Naive thymus-derived CD4-positive, alpha-beta T cell (primary cell): ENCODE measurements around the gene NPAS3. TPM values are rescaled to one million over a fixed set of nuclear protein-coding genes. Genes with fewer than 3 reads are reported as not detected.

Experiments used
- ATAC-seq: fragments of 150-1000 bp; cut with Tn5 transposase; 2 replicates; pipeline ENCODE4 v1.10.0; 2021; ENCODE audit warnings: mild to moderate bottlenecking, moderate library complexity
- CTCF ChIA-PET: fragments of 350-600 bp; sonication (Branson Sonifier 250); formaldehyde crosslinking; loops from one replicate; lab custom pipeline; 2021; ENCODE audit warnings: antibody characterized with exemption; lab: Charles Lee
- POLR2A ChIA-PET: fragments of 350-600 bp; sonication (Branson Sonifier 250); formaldehyde crosslinking; loops from one replicate; lab custom pipeline; 2021; ENCODE audit warnings: antibody characterized with exemption, inconsistent platforms; lab: Charles Lee
- DNase-seq, 9 donors: peaks; one replicate each; pipeline versions ENCODE4 v3.0.0 to v3.0.0-alpha.2; 2020 to 2022; ENCODE audit warnings: mixed read lengths in 1 of 9
- H3K27ac ChIP-seq: one replicate; pipeline ENCODE4 v1.7.0; 2013; ENCODE audit warnings: mild to moderate bottlenecking, low read depth, low read length, moderate library complexity
- H3K27me3 ChIP-seq, 2 donors: one replicate each; pipeline ENCODE4 v1.7.0; 2013; ENCODE audit warnings: low read length in 2 of 2, mild to moderate bottlenecking in 2 of 2, moderate library complexity in 2 of 2; ENCODE audit not compliant: control insufficient read depth in 2 of 2, insufficient read depth in 2 of 2
- H3K36me3 ChIP-seq, 3 experiments: 1 replicate in 2 of 3; 2 replicates in 1 of 3; pipeline ENCODE4 v1.7.0; 2013; ENCODE audit warnings: low read length in 3 of 3, mild to moderate bottlenecking in 3 of 3, moderate library complexity in 1 of 3; ENCODE audit not compliant: insufficient read depth in 3 of 3, control insufficient read depth in 2 of 3
- H3K4me1 ChIP-seq, 2 donors: one replicate each; pipeline ENCODE4 v1.7.0; 2013; ENCODE audit warnings: low read length in 2 of 2, mild to moderate bottlenecking in 2 of 2, moderate library complexity in 1 of 2; ENCODE audit not compliant: control insufficient read depth in 2 of 2, insufficient read depth in 2 of 2
- H3K4me3 ChIP-seq: 2 replicates; pipeline ENCODE4 v1.7.0; 2013; ENCODE audit warnings: mild to moderate bottlenecking, low read length
- H3K9me3 ChIP-seq, 3 experiments: 1 replicate in 2 of 3; 2 replicates in 1 of 3; pipeline ENCODE4 v1.7.0; 2013; ENCODE audit warnings: low read length in 3 of 3; ENCODE audit not compliant: control insufficient read depth in 2 of 3
- H3K27ac Mint-ChIP-seq, 9 donors: one replicate each; pipeline ENCODE4 v1.8.0; 2020 to 2022; ENCODE audit warnings: mixed read lengths in 9 of 9, mild to moderate bottlenecking in 8 of 9, moderate library complexity in 5 of 9, inconsistent platforms in 2 of 9
- H3K27me3 Mint-ChIP-seq, 5 donors: one replicate each; pipeline ENCODE4 v1.8.0; 2021 to 2022; ENCODE audit warnings: mixed read lengths in 5 of 5, mild to moderate bottlenecking in 1 of 5
- H3K36me3 Mint-ChIP-seq, 5 donors: one replicate each; pipeline ENCODE4 v1.8.0; 2020 to 2022; ENCODE audit warnings: mixed read lengths in 5 of 5, mild to moderate bottlenecking in 3 of 5, inconsistent platforms in 1 of 5
- H3K4me1 Mint-ChIP-seq, 7 donors: one replicate each; pipeline ENCODE4 v1.8.0; 2020 to 2022; ENCODE audit warnings: mixed read lengths in 7 of 7, mild to moderate bottlenecking in 3 of 7, inconsistent platforms in 1 of 7
- H3K4me3 Mint-ChIP-seq, 10 donors: one replicate each; pipeline ENCODE4 v1.8.0; 2020 to 2022; ENCODE audit warnings: mild to moderate bottlenecking in 10 of 10, mixed read lengths in 10 of 10, moderate library complexity in 6 of 10, inconsistent platforms in 2 of 10
- H3K9me3 Mint-ChIP-seq, 11 donors: one replicate each; pipeline ENCODE4 v1.8.0; 2020 to 2022; ENCODE audit warnings: mixed read lengths in 11 of 11, mild to moderate bottlenecking in 4 of 11, inconsistent platforms in 1 of 11, moderate library complexity in 1 of 11
- intact Hi-C, 2 donors: fragments of 100-400 bp; cut with micrococcal nuclease; formaldehyde crosslinking; loops; one replicate each; pipeline ENCODE4 v1.15.1; 2023
- polyA plus RNA-seq, 2 donors: library from polyadenylated mRNA; unstranded; fragments of 300-500 nt; fragmentation: Illumina TruSeq; gene quantifications; one replicate each; pipeline ENCODE4 v1.2.3, GENCODE V29; 2021
- total RNA-seq, 6 experiments: library from RNA in 5 of 6; stranded (reverse) in 5 of 6; gene quantifications; 1 replicate in 5 of 6; 2 replicates in 1 of 6; pipeline ENCODE4 v1.2.3 and lab custom pipeline; 2021 to 2026

NPAS3 gene
- total and polyA plus RNA-seq, 7 experiments from 2014 or later, result not detected

- ChIA-PET POLR2A (no interaction called here), CTCF (no interaction called here)
- no peak for DNase-seq
- H3K4me3 Mint-ChIP-seq, result no peak overlapping the region
- H3K9me3 Mint-ChIP-seq, result peaks cover 0 to 4% (median 0%) of the 10 kb centered on the region in 11 donors
- Histone ChIP-seq H3K9me3 (no peaks in the 10 kb centered on the region), H3K36me3 (no peaks in the 10 kb centered on the region), H3K4me3 (no peak overlapping the region), H3K27me3 (no peaks in the 10 kb centered on the region), H3K27ac (no peak overlapping the region), H3K4me1 (no peaks in the 10 kb centered on the region)
- H3K4me1 Mint-ChIP-seq, result peaks cover 0 to 1% (median 0%) of the 10 kb centered on the region in 7 donors
- no peak for ATAC-seq
- H3K27ac Mint-ChIP-seq, result no peak overlapping the region
- intact Hi-C loops, result no loop called here
- no peaks in the 10 kb centered on the region for H3K36me3 Mint-ChIP-seq
- H3K27me3 Mint-ChIP-seq, result peaks cover 0 to 4% (median 0%) of the 10 kb centered on the region in 5 donors
These were observed 585.6 kb downstream of the NPAS3 start for GRCh38 chr14:33524244-33524643.

GRCh38 chr14:33525626-33526025 is 586.9 kb downstream of the NPAS3 start:
- intact Hi-C loops, result no loop called here
- H3K36me3 Mint-ChIP-seq, result no peaks in the 10 kb centered on the region
- no peak overlapping the region for H3K27ac Mint-ChIP-seq
- Histone ChIP-seq H3K27me3 (no peaks in the 10 kb centered on the region), H3K4me1 (no peaks in the 10 kb centered on the region), H3K27ac (no peak overlapping the region), H3K9me3 (no peaks in the 10 kb centered on the region), H3K36me3 (no peaks in the 10 kb centered on the region), H3K4me3 (no peak overlapping the region)
- ChIA-PET POLR2A (no interaction called here), CTCF (no interaction called here)
- no peak overlapping the region for H3K4me3 Mint-ChIP-seq
- peaks cover 0 to 4% (median 0%) of the 10 kb centered on the region in 5 donors for H3K27me3 Mint-ChIP-seq
- ATAC-seq (no peak), DNase-seq (no peak)
- peaks cover 0 to 1% (median 0%) of the 10 kb centered on the region in 7 donors for H3K4me1 Mint-ChIP-seq
- H3K9me3 Mint-ChIP-seq, result peaks cover 0 to 4% (median 0%) of the 10 kb centered on the region in 11 donors

GRCh38 chr14:33527023-33527634 is 588.5 kb downstream of the NPAS3 start:
- CTCF ChIA-PET, result no interaction called here
- H3K4me1 ChIP-seq, result no peaks in the 10 kb centered on the region
- intact Hi-C loops, result no loop called here
- Mint-ChIP-seq H3K9me3 (peaks cover 0 to 4% (median 0%) of the 10 kb centered on the region in 11 donors), H3K27me3 (peaks cover 0 to 4% (median 0%) of the 10 kb centered on the region in 5 donors), H3K36me3 (no peaks in the 10 kb centered on the region), H3K4me1 (peaks cover 0 to 1% (median 0%) of the 10 kb centered on the region in 7 donors), H3K4me3 (no peak overlapping the region), H3K27ac (no peak overlapping the region)
- ATAC-seq (no peak), DNase-seq (no peak)
- H3K27me3 ChIP-seq, result no peaks in the 10 kb centered on the region
- H3K9me3 ChIP-seq, result no peaks in the 10 kb centered on the region
- POLR2A ChIA-PET, result interaction anchor here (0.6 kb wide), 1 partner anchor 150 kb away, joined by 3 read pairs; no protein-coding TSS in a partner anchor
- no peaks in the 10 kb centered on the region for H3K36me3 ChIP-seq
- no peak overlapping the region for H3K27ac ChIP-seq
- no peak overlapping the region for H3K4me3 ChIP-seq

GRCh38 chr14:33528655-33529054 is 590.0 kb downstream of the NPAS3 start:
- Histone ChIP-seq H3K27me3 (no peaks in the 10 kb centered on the region), H3K36me3 (no peaks in the 10 kb centered on the region), H3K27ac (no peak overlapping the region), H3K4me3 (no peak overlapping the region), H3K9me3 (no peaks in the 10 kb centered on the region), H3K4me1 (no peaks in the 10 kb centered on the region)
- H3K36me3 Mint-ChIP-seq, result no peaks in the 10 kb centered on the region
- ChIA-PET POLR2A (no interaction called here), CTCF (no interaction called here)
- H3K27ac Mint-ChIP-seq, result no peak overlapping the region
- H3K4me1 Mint-ChIP-seq, result peaks cover 0 to 1% (median 0%) of the 10 kb centered on the region in 7 donors
- ATAC-seq (no peak), DNase-seq (no peak)
- H3K4me3 Mint-ChIP-seq, result no peak overlapping the region
- H3K9me3 Mint-ChIP-seq, result peaks cover 0 to 4% (median 0%) of the 10 kb centered on the region in 11 donors
- peaks cover 0 to 5% (median 0%) of the 10 kb centered on the region in 5 donors for H3K27me3 Mint-ChIP-seq
- intact Hi-C loops, result no loop called here

GRCh38 chr14:33529787-33530757 is 591.4 kb downstream of the NPAS3 start:
- Histone ChIP-seq H3K27me3 (no peaks in the 10 kb centered on the region), H3K36me3 (no peaks in the 10 kb centered on the region), H3K27ac (no peak overlapping the region), H3K4me3 (no peak overlapping the region), H3K4me1 (no peaks in the 10 kb centered on the region), H3K9me3 (no peaks in the 10 kb centered on the region)
- peaks cover 0 to 1% (median 0%) of the 10 kb centered on the region in 7 donors for H3K4me1 Mint-ChIP-seq
- CTCF ChIA-PET, result interaction anchor here (0.9 kb wide), 1 partner anchor 27 kb away, joined by 3 read pairs; no protein-coding TSS in a partner anchor
- H3K27ac Mint-ChIP-seq, result no peak overlapping the region
- no peak overlapping the region for H3K4me3 Mint-ChIP-seq
- H3K9me3 Mint-ChIP-seq, result peaks cover 0 to 2% (median 0%) of the 10 kb centered on the region in 11 donors
- POLR2A ChIA-PET, result no interaction called here
- DNase-seq, result no peak
- intact Hi-C loops, result no loop called here
- no peak for ATAC-seq
- H3K36me3 Mint-ChIP-seq, result no peaks in the 10 kb centered on the region
- H3K27me3 Mint-ChIP-seq, result peaks cover 0 to 5% (median 0%) of the 10 kb centered on the region in 5 donors

- ATAC-seq (no peak), DNase-seq (no peak)
- no peaks in the 10 kb centered on the region for H3K36me3 Mint-ChIP-seq
- no peaks in the 10 kb centered on the region for H3K4me1 Mint-ChIP-seq
- peaks cover 0 to 5% (median 0%) of the 10 kb centered on the region in 5 donors for H3K27me3 Mint-ChIP-seq
- H3K9me3 Mint-ChIP-seq, result peaks cover 0 to 2% (median 0%) of the 10 kb centered on the region in 11 donors
- H3K27ac Mint-ChIP-seq, result no peak overlapping the region
- POLR2A ChIA-PET, result no interaction called here
- H3K4me1 ChIP-seq, result no peaks in the 10 kb centered on the region
- no peaks in the 10 kb centered on the region for H3K9me3 ChIP-seq
- no peak overlapping the region for H3K4me3 Mint-ChIP-seq
- H3K36me3 ChIP-seq, result no peaks in the 10 kb centered on the region
- H3K27me3 ChIP-seq, result no peaks in the 10 kb centered on the region
- CTCF ChIA-PET, result no interaction called here
- intact Hi-C loops, result no loop called here
- no peak overlapping the region for H3K4me3 ChIP-seq
- H3K27ac ChIP-seq, result no peak overlapping the region
These were observed 593.9 kb downstream of the NPAS3 start for GRCh38 chr14:33532553-33532952.
